Activated gamma-delta T cell (primary cell): ENCODE data around the gene IZUMO2.
"Not testable (repeated sequence)": the region's sequence is repeated elsewhere in the genome, so short reads cannot be mapped to it uniquely, and the experiment has no call there.

ENCODE experiments used
- DNase-seq: peaks from one replicate; lab custom pipeline; 2025; lab: John Stamatoyannopoulos, UW

Gene IZUMO2

DNA sequence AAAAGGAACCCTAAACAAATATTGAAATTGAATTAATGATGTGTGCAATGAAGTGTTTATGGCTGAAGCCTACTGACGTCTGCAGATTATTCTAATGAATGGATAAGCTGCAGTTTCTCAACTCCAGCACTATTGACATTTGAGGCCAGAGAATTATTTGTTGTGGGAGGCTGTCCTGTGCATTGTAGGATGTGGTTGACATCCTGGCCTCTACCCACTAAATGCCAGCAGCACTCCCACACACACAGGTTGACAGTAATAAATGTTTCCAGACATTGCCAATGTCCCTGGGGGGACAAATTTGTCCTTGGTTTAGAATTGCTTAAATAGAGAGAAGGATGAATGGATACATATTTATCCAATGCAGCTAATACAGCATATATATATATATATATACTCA lies 21.1 kb upstream of the IZUMO2 start:
- DNase-seq: no peak

DNA sequence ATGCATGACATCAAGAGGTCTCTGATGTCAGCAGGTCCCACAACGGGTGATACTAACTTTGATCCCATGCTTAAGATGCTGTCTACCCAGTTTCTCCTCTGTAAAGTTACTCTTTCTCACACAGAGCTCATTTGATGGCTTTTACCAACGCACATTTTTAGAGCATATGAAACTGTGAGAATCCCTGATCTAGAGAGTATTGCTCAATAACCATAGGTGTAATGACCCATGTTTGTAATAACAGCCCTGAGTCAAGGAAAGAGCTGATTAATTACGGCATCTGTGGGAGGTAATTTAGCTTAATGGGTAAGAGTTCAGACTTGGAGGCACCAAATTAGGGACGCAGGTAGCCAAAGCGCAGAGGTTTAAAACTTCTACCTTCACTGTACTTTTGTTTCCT lies 18.0 kb upstream of the IZUMO2 start:
- no peak for DNase-seq

GRCh38 chr19:50178859-50179537 lies 15.9 kb upstream of the IZUMO2 start:
- DNase-seq: no peak

- DNase-seq: no peak
Observed at GRCh38 chr19:50178320-50178719, 15.2 kb upstream of the IZUMO2 start.

- no peak for DNase-seq
Observed at GRCh38 chr19:50176775-50177174, 13.7 kb upstream of the IZUMO2 start.

GRCh38 chr19:50175924-50176323 lies 12.8 kb upstream of the IZUMO2 start:
- no peak for DNase-seq

GRCh38 chr19:50174100-50174793 lies 11.2 kb upstream of the IZUMO2 start:
- DNase-seq: no peak

- DNase-seq: no peak
Observed at GRCh38 chr19:50173127-50173526, 10.0 kb upstream of the IZUMO2 start.

DNA sequence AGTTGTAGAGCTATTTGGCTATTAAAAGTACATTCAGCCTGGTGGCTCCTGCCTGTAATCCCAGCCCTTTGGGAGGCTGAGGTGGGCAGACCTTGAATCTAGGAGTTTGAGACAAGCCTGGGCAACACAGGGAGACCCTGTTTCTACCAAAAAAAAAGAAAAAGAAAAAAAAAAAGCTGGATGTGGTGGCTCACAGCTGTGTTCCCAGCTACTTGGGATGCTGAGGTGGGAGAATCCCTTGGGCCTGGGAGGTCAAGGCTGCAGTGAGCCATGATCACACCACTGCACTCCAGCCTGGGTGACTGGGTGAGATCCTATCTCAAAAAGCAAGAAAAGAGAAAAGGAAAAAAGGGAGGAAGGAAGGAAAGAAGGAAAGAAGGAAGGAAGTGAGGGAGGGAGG lies 9.6 kb upstream of the IZUMO2 start:
- no peak for DNase-seq

- DNase-seq: no peak
Observed at GRCh38 chr19:50171752-50172151, 8.7 kb upstream of the IZUMO2 start.

DNA sequence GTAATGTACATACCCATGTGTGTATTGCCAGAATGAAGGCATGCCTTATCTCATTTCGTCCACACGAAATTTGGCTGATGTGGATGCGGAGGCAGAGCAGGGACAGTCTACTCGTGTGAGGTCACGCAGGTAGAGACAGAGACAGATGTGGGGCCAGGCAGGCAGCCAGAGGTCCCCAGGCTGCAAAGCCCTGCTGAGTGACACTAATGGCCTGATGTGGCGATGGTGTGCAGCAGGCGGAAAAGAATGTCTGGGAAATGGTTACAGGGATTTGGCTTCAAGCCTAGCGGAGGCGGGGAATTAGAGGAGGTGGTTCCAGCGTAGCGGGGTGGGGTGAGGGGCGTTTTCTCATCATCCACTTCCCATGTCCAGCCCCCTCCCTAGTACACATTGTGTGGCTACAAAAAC lies 4.2 kb upstream of the IZUMO2 start:
- no peak for DNase-seq

DNA sequence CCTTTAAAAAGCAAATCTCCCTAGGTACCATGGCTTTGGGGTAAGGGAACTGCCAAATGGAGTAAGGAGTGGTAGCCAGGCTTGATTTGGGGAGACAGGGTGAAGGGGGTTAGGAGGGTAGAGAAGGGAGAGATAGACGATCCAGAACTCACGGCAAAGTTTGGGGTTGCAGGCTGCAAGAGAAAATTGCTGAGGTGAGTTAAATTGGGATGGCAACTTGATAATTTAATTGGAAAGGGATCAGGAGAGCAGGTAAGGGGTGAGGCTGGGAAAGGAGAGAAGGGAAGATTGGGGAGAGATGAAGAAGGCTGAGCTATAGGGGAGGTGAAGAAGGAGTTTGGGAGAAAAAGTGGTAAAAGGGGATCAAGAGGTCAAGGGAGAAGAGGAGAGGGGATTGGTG lies 4.0 kb downstream of the IZUMO2 start:
- no peak for DNase-seq

GRCh38 chr19:50158577-50158976 lies 4.5 kb downstream of the IZUMO2 start:
- DNase-seq: no peak

GRCh38 chr19:50155520-50156109 lies 7.5 kb downstream of the IZUMO2 start:
- no peak for DNase-seq

DNA sequence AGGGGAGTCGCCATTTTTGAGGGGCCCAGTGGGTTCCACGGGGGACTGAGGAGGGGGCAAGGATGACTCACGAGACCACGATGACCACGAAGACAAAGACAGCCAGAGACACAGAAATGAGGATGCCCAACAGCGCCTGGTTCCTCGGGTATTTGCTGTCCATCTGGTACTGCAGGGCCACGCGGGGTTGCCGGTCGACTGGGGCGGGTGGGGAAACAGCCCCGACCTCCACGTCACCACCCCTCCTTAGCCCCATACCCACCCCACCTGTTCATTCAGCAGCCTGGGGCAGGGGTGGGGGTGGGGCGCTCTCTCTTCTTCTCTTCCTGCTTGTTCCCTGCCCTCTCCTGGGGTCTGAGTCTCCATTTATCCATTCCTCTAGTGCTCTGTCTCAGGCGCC lies 8.6 kb downstream of the IZUMO2 start:
- DNase-seq: no peak

DNA sequence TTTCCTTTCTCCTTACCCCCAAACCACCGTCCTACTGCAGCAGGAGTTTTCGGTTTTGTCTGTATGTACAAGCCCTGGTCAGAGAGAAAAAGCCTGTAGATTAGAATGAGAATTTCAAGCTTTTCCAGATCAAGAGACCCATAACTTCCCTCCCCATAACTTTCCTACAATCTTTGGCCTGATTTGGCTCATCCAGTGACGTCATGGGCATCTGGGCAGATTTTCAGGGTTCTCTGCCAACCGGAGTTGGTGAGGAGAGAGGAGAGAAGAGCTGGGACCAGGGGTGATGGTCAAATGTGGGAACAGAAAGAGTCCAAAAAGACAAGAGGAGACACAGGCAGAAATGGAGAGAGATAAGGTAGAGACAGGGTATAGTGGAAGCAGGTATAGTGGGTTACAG lies 10.5 kb downstream of the IZUMO2 start:
- DNase-seq: no peak

GRCh38 chr19:50148528-50148927 lies 14.6 kb downstream of the IZUMO2 start:
- no peak for DNase-seq

DNA sequence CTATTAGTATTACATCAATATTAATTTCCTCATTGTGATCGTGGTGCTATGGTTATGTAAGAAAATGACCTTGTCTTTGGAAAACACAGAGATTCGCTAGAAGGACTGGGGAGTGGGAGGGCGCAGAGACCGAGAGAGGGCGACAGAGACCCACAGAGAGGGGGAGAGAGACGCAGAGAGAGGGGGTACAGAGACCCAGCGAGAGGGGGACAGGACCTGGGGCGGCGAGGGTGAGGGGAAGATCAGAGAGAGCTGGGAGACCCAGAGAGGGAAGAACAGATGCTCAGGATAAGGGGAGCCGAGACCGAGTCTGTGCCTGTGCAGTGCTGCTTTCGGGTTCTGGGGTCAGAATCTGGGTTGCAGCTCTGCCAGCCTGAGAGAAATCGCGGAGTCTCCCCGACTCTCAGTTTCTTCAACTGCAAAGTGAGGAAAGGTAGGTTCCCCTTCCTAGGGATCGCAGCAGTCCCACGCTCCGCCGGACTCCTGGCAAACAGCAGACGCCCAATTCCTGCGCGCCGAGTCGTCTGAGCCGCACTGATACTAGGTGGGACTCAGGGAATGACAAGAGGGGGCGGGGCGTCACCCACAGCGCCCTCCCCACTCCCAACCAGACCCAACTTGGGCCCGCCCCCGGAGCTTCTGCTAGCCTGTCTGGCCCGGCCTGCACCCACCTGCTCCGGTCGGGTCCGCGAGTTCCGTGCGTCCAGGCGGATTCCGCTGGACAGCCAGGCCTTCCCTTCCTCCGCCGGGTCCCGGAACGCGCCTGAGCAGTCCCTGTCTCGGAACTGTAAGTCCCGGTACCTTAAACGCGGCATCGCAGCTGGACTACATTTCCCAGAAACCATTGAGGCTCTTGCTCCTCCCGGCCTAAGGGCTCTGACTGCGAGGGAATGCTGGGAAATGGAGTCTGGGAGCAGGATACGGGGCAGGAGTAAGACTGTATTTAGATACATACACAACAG lies 15.3 kb downstream of the IZUMO2 start:
- DNase-seq: peak; percentile 29

DNA sequence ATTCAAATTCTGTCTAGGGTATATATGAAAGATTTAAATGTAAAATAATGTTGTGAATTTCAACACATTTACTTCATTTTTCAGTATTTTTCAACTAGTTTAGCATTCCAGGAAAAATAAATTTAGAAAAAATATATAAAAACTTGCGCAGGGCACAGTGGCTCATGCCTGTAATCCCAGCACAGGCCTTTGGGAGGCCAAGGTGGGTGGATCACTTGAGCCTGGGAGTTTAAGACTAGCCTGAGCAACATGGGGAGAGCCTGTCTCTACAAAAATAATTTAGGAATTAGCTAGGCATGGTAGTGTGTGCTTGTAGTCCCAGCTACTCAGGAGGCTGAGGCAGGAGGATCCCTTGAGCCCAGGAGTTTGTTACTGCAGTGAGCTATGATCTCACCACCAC lies 21.2 kb downstream of the IZUMO2 start:
- DNase-seq: not testable (repeated sequence)

- not testable (repeated sequence) for DNase-seq
Observed at GRCh38 chr19:50140118-50140845, 22.8 kb downstream of the IZUMO2 start.

- not testable (repeated sequence) for DNase-seq
Observed at GRCh38 chr19:50136603-50137365, 26.3 kb downstream of the IZUMO2 start.
